K562 (cell line): Measurements from ENCODE around the gene KIF18B. TPM values are rescaled to one million over a fixed set of nuclear protein-coding genes. Genes with fewer than 3 reads are reported as not detected.

ENCODE experiments used
- BMI1 ChIP-seq: fragments of 150-350 bp; IDR thresholded peaks from 2 replicates; pipeline ENCODE4 v1.6.1; 2014; ENCODE audit warnings: low read length
- ESRRA ChIP-seq: fragments of 450-650 bp; IDR thresholded peaks from 2 replicates; pipeline ENCODE4 v1.6.1; 2014; ENCODE audit warnings: low read depth, mild to moderate bottlenecking, moderate library complexity, borderline replicate concordance
- HMGXB4 ChIP-seq: sonication (generic); formaldehyde crosslinking; IDR thresholded peaks from 2 replicates; pipeline ENCODE4 v1.8.1; 2023; ENCODE audit warnings: mild to moderate bottlenecking, missing genetic modification reagents
- MIER1 ChIP-seq: fragments of 450-650 bp; IDR thresholded peaks from 2 replicates; pipeline ENCODE4 v1.6.1; 2016; ENCODE audit warnings: antibody characterized with exemption, mild to moderate bottlenecking, low read depth
- NFRKB ChIP-seq: fragments of 450-650 bp; IDR thresholded peaks from 2 replicates; pipeline ENCODE4 v1.6.1; 2016; ENCODE audit warnings: low read depth
- PHTF2 ChIP-seq: fragments of 250-450 bp; sonication (Bioruptor Pico); IDR thresholded peaks from 2 replicates; pipeline ENCODE4 v1.5.0; 2021; ENCODE audit warnings: mild to moderate bottlenecking
- POLR2AphosphoS5 ChIP-seq: IDR thresholded peaks from 2 replicates; pipeline ENCODE4 v1.6.1; 2011; ENCODE audit warnings: mild to moderate bottlenecking, low read depth, low read length, moderate library complexity; ENCODE audit not compliant: control insufficient read depth, insufficient read depth
- RBM14 ChIP-seq: fragments of 200-400 bp; formaldehyde crosslinking; IDR thresholded peaks from 2 replicates; pipeline ENCODE4 v1.6.1; 2018; ENCODE audit warnings: low read depth, mild to moderate bottlenecking, low read length, moderate library complexity, borderline replicate concordance; ENCODE audit not compliant: insufficient read depth
- SLC30A9 ChIP-seq: fragments of 250-450 bp; sonication (Bioruptor Pico); IDR thresholded peaks from 2 replicates; pipeline ENCODE4 v1.8.0; 2022; ENCODE audit warnings: mild to moderate bottlenecking, moderate library complexity
- SMARCA4 ChIP-seq: fragments of 450-650 bp; IDR thresholded peaks from 2 replicates; pipeline ENCODE4 v1.6.1; 2016
- SMARCC2 ChIP-seq: fragments of 450-650 bp; IDR thresholded peaks from 2 replicates; pipeline ENCODE4 v1.6.1; 2017; ENCODE audit warnings: antibody characterized with exemption, moderate library complexity, mild to moderate bottlenecking, low read depth
- SRSF3 ChIP-seq: fragments of 200-400 bp; formaldehyde crosslinking; IDR thresholded peaks from 2 replicates; pipeline ENCODE4 v1.6.1; 2016; ENCODE audit warnings: mild to moderate bottlenecking, low read length, moderate library complexity; ENCODE audit not compliant: insufficient read depth
- TBL1XR1 ChIP-seq, 2 experiments: IDR thresholded peaks; 2 replicates each; pipeline ENCODE4 v1.6.1; 2012; ENCODE audit warnings: improper control_type of control experiment in 2 of 2, low read length in 2 of 2, mild to moderate bottlenecking in 1 of 2
- TFAP4 ChIP-seq: sonication (generic); formaldehyde crosslinking; IDR thresholded peaks from 2 replicates; pipeline ENCODE4 v1.8.0; 2022; ENCODE audit warnings: missing genetic modification reagents, mild to moderate bottlenecking, moderate library complexity, borderline replicate concordance
- ZNF57 ChIP-seq: fragments of 450-650 bp; formaldehyde crosslinking; IDR thresholded peaks from 2 replicates; pipeline ENCODE4 v1.4.0; 2020; ENCODE audit warnings: mild to moderate bottlenecking, moderate library complexity
- polyA plus RNA-seq, 8 experiments: library from polyadenylated mRNA; depleted of rRNA in 4 of 8; stranded (reverse) in 5 of 8; unstranded in 3 of 8; fragments of >200 nt; fragmentation: Nextera tagmentation in 2 of 8; fragmentation: Illumina TruSeq in 1 of 8; extraction: Ambion mirVana in 2 of 8; extraction: Trizol in 1 of 8; gene quantifications; 2 replicates each; pipeline versions ENCODE4 v1.2.1 to v1.2.3, GENCODE V29; 2011 to 2014; ENCODE audit warnings: inconsistent platforms in 1 of 8, missing spikeins in 1 of 8
- total RNA-seq, 7 experiments: library from RNA; depleted of rRNA in 6 of 7; stranded (reverse); fragments of >200 nt in 6 of 7; fragmentation: Illumina TruSeq in 2 of 7; extraction: Trizol in 2 of 7; gene quantifications; 2 replicates each; pipeline versions ENCODE4 v1.2.1 to v1.2.3, GENCODE V29; 2011 to 2021; ENCODE audit warnings: low replicate concordance in 1 of 7
- TF ChIP-seq, protein P1 (sequence below), 2 experiments: fragments of 450-650 bp; IDR thresholded peaks; 2 replicates each; pipeline ENCODE4 v1.6.1; 2016; ENCODE audit warnings: mild to moderate bottlenecking in 2 of 2, borderline replicate concordance in 1 of 2, low read depth in 1 of 2, moderate library complexity in 1 of 2

KIF18B gene
- total and polyA plus RNA-seq, 9 of the 15 experiments (the other 6 are each of a cell fraction or from before 2014, with no cell fraction given): 2.0 to 42.8 (median 13.2) TPM

DNA sequence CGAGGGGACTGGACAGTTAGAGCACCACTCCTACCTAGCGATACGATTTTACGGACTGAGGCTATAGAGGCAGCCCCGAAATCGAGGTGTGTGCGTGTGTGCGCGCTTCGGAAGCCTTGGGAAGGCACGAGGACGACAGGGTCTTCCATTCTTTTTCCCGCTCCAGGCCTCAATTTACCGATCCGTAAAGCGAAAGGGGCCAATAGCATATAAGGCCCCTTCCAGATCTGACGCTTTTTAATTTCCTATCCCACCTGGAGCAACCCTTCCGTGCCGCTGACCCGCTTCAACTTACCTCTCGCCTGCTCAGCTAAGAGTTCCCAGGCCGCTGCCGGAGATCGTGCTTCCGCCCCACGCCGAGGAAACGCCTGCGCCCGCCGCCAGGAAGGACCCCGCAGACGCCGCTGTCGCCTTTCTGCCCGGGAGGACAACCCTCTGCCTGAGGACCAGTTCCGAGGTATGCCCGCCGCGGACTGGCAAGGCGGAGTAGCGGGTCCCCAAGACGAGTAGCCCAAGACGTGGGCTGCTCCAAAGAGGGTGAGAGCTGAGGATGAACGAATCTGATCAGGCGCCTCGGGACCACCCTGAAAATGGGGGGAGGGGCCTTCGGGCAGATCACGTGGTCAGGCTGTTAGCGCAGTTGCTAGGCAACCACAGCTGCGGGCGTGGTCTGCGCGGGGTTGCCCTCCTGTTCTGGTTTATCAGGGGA lies 48.3 kb downstream of the KIF18B start, which contains the start of gene EFTUD2 (continued):
- TF ChIP-seq SMARCC2 (no peak), TFAP4 (CRISPR knock-in tag) (peak; percentile 88), SRSF3 (no peak), RBM14 (no peak), SLC30A9 (CRISPR knock-in tag) (no peak), POLR2AphosphoS5 (peak; percentile 93), SMARCA4 (no peak), HMGXB4 (peak; percentile 93), BMI1 (peak; percentile 85; the same call in 1 of the 2 replicates), ESRRA (peak; percentile 53; the same call in 1 of the 2 replicates), ZNF57 (no peak), NFRKB (no peak; the same call in 1 of the 2 replicates), PHTF2 (CRISPR knock-in tag) (no peak), TBL1XR1 (IDR thresholded peaks at IDR 0.05; ENCODE audit: low read length in 2 of 2) (peak; percentile 44 to 67; a peak in 3 of 4 replicates), MIER1 (no peak; the same call in 1 of the 2 replicates)
- TF ChIP-seq, protein P1, sequence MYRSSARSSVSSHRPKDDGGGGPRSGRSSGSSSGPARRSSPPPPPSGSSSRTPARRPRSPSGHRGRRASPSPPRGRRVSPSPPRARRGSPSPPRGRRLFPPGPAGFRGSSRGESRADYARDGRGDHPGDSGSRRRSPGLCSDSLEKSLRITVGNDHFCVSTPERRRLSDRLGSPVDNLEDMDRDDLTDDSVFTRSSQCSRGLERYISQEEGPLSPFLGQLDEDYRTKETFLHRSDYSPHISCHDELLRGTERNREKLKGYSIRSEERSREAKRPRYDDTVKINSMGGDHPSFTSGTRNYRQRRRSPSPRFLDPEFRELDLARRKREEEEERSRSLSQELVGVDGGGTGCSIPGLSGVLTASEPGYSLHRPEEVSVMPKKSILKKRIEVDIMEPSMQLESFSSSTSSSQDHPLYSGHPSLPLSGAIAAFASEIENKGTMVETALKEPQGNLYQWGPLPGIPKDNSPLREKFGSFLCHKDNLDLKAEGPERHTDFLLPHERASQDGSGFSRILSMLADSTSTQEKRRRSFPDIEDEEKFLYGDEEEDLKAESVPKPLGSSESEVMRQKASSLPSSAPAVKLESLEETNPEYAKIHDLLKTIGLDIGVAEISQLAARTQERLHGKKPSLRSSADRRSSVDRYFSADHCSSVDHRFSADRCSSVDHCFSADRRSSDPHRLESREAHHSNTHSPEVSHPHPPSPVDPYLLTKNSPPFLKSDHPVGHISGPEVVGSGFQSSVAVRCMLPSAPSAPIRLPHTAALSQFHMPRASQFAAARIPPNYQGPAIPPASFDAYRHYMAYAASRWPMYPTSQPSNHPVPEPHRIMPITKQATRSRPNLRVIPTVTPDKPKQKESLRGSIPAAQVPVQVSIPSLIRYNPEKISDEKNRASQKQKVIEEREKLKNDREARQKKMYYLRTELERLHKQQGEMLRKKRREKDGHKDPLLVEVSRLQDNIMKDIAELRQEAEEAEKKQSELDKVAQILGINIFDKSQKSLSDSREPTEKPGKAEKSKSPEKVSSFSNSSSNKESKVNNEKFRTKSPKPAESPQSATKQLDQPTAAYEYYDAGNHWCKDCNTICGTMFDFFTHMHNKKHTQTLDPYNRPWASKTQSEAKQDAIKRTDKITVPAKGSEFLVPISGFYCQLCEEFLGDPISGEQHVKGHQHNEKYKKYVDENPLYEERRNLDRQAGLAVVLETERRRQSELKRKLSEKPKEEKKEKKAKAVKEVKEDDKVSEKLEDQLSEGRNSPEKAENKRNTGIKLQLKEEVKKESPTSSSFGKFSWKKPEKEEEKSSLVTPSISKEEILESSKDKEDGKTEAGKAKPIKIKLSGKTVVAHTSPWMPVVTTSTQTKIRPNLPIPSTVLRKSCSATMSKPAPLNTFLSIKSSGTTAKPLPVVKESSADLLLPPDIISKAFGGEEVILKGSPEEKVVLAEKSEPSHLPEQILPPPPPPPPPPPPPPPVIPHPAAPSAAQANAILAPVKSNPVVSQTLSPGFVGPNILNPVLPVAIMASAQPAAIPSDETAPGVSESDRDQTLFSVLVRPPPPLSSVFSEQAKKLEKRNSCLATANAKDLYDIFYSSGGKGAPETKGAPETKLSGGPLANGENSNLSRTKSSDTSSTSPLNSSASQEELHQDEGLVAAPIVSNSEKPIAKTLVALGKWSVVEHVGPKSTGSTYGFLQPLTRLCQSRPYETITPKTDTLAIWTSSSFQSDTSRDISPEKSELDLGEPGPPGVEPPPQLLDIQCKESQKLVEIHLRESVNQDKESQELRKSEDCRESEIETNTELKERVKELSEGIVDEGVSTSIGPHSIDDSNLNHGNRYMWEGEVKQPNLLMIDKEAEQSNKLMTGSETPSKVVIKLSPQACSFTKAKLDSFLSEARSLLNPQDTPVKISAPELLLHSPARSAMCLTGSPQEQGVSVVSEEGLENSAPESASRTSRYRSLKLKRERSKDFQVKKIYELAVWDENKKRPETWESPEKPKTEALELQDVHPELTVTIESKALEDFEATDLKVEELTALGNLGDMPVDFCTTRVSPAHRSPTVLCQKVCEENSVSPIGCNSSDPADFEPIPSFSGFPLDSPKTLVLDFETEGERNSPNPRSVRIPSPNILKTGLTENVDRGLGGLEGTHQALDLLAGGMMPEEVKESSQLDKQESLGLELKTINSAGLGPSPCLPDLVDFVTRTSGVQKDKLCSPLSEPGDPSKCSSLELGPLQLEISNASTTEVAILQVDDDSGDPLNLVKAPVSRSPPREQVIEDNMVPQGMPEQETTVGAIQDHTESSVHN (IDR thresholded peaks at IDR 0.05; ENCODE audit: borderline replicate concordance in 1 of 2, low read depth in 1 of 2): no peak
